Breast epithelium (tissue), 3 donors: ENCODE measurements around the gene PKHD1.

Experiments
- POLR2A ChIP-seq: fragments of 450-650 bp; IDR thresholded peaks from one replicate; pipeline ENCODE4 v1.6.1; 2016; ENCODE audit warnings: antibody characterized with exemption, mild to moderate bottlenecking, moderate library complexity
- POLR2AphosphoS5 ChIP-seq, 3 donors: sonication (generic); formaldehyde crosslinking; IDR thresholded peaks; one replicate each; pipeline ENCODE4 v1.6.1; 2017; ENCODE audit warnings: antibody characterized with exemption in 3 of 3

- TF ChIP-seq POLR2AphosphoS5 (IDR thresholded peaks at IDR 0.05) (no peak), POLR2A (no peak)
These were observed 243.1 kb downstream of the PKHD1 start for GRCh38 chr6:51844336-51844735.
